K562 (cell line): Measurements from ENCODE around the gene POR. TPM values are rescaled to one million over a fixed set of nuclear protein-coding genes. Genes with fewer than 3 reads are reported as not detected.

Experiments
- ARHGAP35 ChIP-seq: fragments of 450-650 bp; IDR thresholded peaks from 2 replicates; pipeline ENCODE4 v1.6.1; 2018; ENCODE audit not compliant: partially characterized antibody
- ATF4 ChIP-seq: fragments of 450-650 bp; formaldehyde crosslinking; IDR thresholded peaks from 2 replicates; pipeline ENCODE4 v1.4.0; 2022; ENCODE audit warnings: mild to moderate bottlenecking, moderate library complexity
- CHCHD3 ChIP-seq: fragments of 250-450 bp; sonication (Bioruptor Pico); IDR thresholded peaks from 2 replicates; pipeline ENCODE4 v2.1.2; 2022; ENCODE audit warnings: mild to moderate bottlenecking
- CHD1 ChIP-seq: fragments of 200-600 bp; sonication (generic); IDR thresholded peaks from one replicate; pipeline ENCODE4 v1.6.1; 2012; ENCODE audit warnings: mild to moderate bottlenecking, moderate library complexity, low read length, inconsistent platforms
- ELF4 ChIP-seq: fragments of 450-650 bp; formaldehyde crosslinking; IDR thresholded peaks from 2 replicates; pipeline ENCODE4 v1.4.0; 2022; ENCODE audit warnings: missing genetic modification characterization
- ELK1 ChIP-seq: sonication (generic); formaldehyde crosslinking; IDR thresholded peaks from 2 replicates; pipeline ENCODE4 v1.8.1; 2022; ENCODE audit warnings: missing genetic modification reagents
- FOXO4 ChIP-seq: fragments of 450-650 bp; formaldehyde crosslinking; IDR thresholded peaks from 2 replicates; pipeline ENCODE4 v1.4.0; 2020; ENCODE audit warnings: mild to moderate bottlenecking, moderate library complexity
- IRF2 ChIP-seq: sonication (generic); formaldehyde crosslinking; IDR thresholded peaks from 2 replicates; pipeline ENCODE4 v1.8.1; 2022; ENCODE audit warnings: mild to moderate bottlenecking, missing genetic modification reagents
- LARP7 ChIP-seq: fragments of 450-650 bp; IDR thresholded peaks from 2 replicates; pipeline ENCODE4 v1.6.1; 2016
- RBM22 ChIP-seq: fragments of 200-400 bp; formaldehyde crosslinking; IDR thresholded peaks from 2 replicates; pipeline ENCODE4 v1.6.1; 2018; ENCODE audit warnings: low read length, low read depth; ENCODE audit not compliant: poor library complexity, severe bottlenecking
- RREB1 ChIP-seq: fragments of 250-450 bp; sonication (Bioruptor Pico); IDR thresholded peaks from 2 replicates; pipeline ENCODE4 v1.4.0; 2020
- SMAD4 ChIP-seq: fragments of 250-450 bp; sonication (Bioruptor Pico); conservative IDR thresholded peaks from 2 replicates; pipeline ENCODE4 v1.8.0; 2021; ENCODE audit warnings: inconsistent platforms, mild to moderate bottlenecking, moderate library complexity
- TGIF2 ChIP-seq: sonication (generic); formaldehyde crosslinking; IDR thresholded peaks from 2 replicates; pipeline ENCODE4 v1.8.1; 2022; ENCODE audit warnings: mild to moderate bottlenecking, missing genetic modification reagents, moderate library complexity
- THRAP3 ChIP-seq: fragments of 450-650 bp; IDR thresholded peaks from 2 replicates; pipeline ENCODE4 v1.6.1; 2016; ENCODE audit warnings: mild to moderate bottlenecking, inconsistent platforms, borderline replicate concordance
- ZNF316 ChIP-seq: fragments of 450-650 bp; IDR thresholded peaks from 2 replicates; pipeline ENCODE4 v1.6.1; 2016
- ZNF354B ChIP-seq: fragments of 250-450 bp; sonication (Bioruptor Pico); IDR thresholded peaks from 2 replicates; pipeline ENCODE4 v1.4.0; 2020
- ZNF41 ChIP-seq: fragments of 250-450 bp; sonication (Bioruptor Pico); conservative IDR thresholded peaks from 2 replicates; pipeline ENCODE4 v1.4.0; 2020; ENCODE audit warnings: mild to moderate bottlenecking
- ZNF431 ChIP-seq: sonication (generic); formaldehyde crosslinking; IDR thresholded peaks from 2 replicates; pipeline ENCODE4 v1.8.0; 2022; ENCODE audit warnings: mild to moderate bottlenecking, missing genetic modification reagents
- ZNF764 ChIP-seq: fragments of 250-450 bp; sonication (Bioruptor Pico); IDR thresholded peaks from 2 replicates; pipeline ENCODE4 v1.4.0; 2020; ENCODE audit warnings: low read depth, mild to moderate bottlenecking, moderate library complexity
- ZNF766 ChIP-seq: fragments of 200-800 bp; sonication (Bioruptor generic); conservative IDR thresholded peaks from 2 replicates; pipeline ENCODE4 v1.6.1; 2016; ENCODE audit warnings: missing genetic modification characterization, missing compliant biosample characterization
- polyA plus RNA-seq, 8 experiments: library from polyadenylated mRNA; depleted of rRNA in 4 of 8; stranded (reverse) in 5 of 8; unstranded in 3 of 8; fragments of >200 nt; fragmentation: Nextera tagmentation in 2 of 8; fragmentation: Illumina TruSeq in 1 of 8; extraction: Ambion mirVana in 2 of 8; extraction: Trizol in 1 of 8; gene quantifications; 2 replicates each; pipeline versions ENCODE4 v1.2.1 to v1.2.3, GENCODE V29; 2011 to 2014; ENCODE audit warnings: inconsistent platforms in 1 of 8, missing spikeins in 1 of 8
- total RNA-seq, 7 experiments: library from RNA; depleted of rRNA in 6 of 7; stranded (reverse); fragments of >200 nt in 6 of 7; fragmentation: Illumina TruSeq in 2 of 7; extraction: Trizol in 2 of 7; gene quantifications; 2 replicates each; pipeline versions ENCODE4 v1.2.1 to v1.2.3, GENCODE V29; 2011 to 2021; ENCODE audit warnings: low replicate concordance in 1 of 7

POR gene
- total and polyA plus RNA-seq, 9 of the 15 experiments (the other 6 are each of a cell fraction or from before 2014, with no cell fraction given), result 4.7 to 142 (median 40.8) TPM

GRCh38 chr7:75878769-75879611 is 36.0 kb upstream of the POR start, which contains the start of gene RHBDD2 (continued):
- TF ChIP-seq THRAP3 (peak; percentile 65; the same call in 1 of the 2 replicates), FOXO4 (CRISPR knock-in tag) (no peak), ELK1 (CRISPR knock-in tag) (no peak), CHD1 (peak; percentile 55), TGIF2 (peak; percentile 68; the same call in 1 of the 2 replicates), ZNF41 (no peak), SMAD4 (CRISPR knock-in tag) (peak; percentile 63; the same call in 1 of the 2 replicates), RBM22 (peak; percentile 93), IRF2 (CRISPR knock-in tag) (no peak), ZNF354B (CRISPR knock-in tag) (no peak), ZNF766 (CRISPR knock-in tag) (no peak), ZNF431 (CRISPR knock-in tag) (no peak), ZNF764 (CRISPR knock-in tag) (no peak), ARHGAP35 (no peak), ELF4 (CRISPR knock-in tag) (0 out of 2 replicates have a peak, but pooled peaks have one; percentile 2), CHCHD3 (CRISPR knock-in tag) (no peak), ZNF316 (peak; percentile 1; the same call in 1 of the 2 replicates), RREB1 (CRISPR knock-in tag) (peak; percentile 98), ATF4 (no peak), LARP7 (no peak)
